Islet of Langerhans (tissue), 1 donor: ENCODE measurements around the gene TMEM259.
"Not testable (repeated sequence)": the region's sequence is repeated elsewhere in the genome, so short reads cannot be mapped to it uniquely, and the experiment has no call there.

Source experiments
- FAIRE-seq: peaks from one replicate; lab custom pipeline; 2011; peaks lifted over from hg19 to GRCh38; lab: Jason Lieb, UNC

The TMEM259 gene

DNA sequence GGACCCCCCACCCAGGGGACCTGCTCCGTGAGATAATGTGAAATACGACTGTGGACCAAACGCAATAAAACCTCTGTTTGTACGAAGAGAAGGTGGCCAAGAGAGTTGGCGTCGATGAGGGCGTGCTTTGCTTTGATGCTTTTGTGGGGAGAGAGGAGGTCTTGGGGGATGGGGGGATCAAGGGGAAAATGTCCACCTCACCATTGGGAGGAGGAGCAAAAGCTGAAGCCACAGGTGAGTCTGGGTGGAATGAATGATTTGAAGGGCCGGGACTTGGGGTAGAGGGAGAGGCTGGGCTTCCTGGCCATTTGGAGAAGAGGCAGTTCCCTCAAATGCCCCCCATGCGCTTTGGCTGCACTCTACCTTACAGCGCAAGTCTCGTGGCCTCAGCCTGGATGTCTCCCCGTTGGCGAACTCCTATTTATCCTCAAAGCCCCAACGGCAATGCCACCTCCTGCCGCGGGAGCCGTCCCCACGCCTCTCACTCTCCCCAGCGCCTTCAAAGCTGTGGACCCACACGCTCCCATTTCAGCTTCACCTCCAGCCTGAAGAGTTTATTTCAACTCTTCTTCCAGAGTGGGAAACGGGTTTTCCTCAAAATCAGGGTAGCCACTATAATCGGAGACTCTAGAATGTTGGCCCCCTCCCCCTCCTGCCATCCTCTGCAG is 18.2 kb upstream of the TMEM259 start:
- no peak for FAIRE-seq

DNA sequence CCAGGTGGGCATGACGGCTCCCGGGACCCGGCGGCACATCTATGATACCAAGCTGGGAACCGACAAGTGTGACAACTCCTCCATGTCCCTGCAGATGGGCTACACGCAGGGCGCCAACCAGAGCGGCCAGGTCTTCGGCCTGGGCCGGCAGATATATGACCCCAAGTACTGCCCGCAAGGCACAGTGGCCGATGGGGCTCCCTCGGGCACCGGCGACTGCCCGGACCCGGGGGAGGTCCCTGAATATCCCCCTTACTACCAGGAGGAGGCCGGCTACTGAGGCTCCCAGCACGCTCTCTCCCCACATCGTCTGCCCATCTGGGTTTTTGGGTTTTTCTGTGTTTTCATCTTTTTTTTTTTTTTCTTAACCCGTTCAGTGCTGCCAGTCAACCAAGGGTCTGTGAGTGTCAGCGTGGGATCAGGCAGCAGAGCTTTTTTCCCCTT is 16.7 kb upstream of the TMEM259 start:
- no peak for FAIRE-seq

DNA sequence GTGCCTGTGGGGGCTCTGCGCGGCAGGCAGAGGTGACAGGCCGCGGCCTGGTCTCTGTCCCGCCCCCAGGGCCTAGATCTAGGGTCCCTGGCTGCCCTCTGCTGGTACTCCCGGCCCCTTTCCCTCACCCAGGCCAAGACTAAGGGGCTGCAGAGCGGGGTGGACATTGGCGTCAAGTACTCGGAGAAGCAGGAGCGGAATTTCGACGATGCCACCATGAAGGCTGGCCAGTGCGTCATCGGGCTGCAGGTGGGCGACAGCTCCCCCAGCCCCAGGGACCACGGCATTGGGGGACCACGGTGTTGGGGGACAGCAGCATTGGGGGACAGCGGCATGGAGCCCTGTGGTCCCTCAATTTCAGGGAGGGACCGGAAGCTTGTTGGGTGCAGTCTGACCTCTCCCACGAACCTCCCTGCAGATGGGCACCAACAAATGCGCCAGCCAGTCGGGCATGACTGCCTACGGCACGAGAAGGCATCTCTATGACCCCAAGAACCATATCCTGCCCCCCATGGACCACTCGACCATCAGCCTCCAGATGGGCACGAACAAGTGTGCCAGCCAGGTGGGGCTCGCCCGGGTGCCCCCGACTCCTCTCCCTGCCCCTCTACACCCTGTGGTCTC is 15.2 kb upstream of the TMEM259 start:
- FAIRE-seq, result no peak

DNA sequence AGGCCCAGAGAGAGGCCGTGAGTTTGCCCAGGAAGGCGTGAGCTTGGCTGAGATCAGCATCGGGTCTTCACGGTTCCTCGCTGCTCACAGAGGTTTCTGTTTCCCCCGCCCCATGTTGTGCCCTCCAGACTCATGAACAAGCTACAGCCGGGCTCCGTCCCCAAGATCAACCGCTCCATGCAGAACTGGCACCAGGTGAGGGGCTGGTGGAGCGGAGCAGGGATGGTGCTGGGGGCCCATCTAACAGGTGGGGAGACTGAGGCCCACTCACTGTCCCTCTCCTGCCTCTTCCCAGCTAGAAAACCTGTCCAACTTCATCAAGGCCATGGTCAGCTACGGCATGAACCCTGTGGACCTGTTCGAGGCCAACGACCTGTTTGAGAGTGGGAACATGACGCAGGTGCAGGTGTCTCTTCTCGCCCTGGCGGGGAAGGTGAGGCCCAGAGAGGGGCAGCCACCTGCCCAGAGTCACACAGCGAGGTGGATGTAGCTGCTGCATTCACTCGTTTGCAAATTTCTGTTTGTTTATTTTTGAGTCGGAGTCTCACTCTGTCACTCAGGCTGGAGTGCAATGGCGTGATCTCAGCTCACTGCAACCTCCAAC is 11.4 kb upstream of the TMEM259 start:
- no peak for FAIRE-seq

DNA sequence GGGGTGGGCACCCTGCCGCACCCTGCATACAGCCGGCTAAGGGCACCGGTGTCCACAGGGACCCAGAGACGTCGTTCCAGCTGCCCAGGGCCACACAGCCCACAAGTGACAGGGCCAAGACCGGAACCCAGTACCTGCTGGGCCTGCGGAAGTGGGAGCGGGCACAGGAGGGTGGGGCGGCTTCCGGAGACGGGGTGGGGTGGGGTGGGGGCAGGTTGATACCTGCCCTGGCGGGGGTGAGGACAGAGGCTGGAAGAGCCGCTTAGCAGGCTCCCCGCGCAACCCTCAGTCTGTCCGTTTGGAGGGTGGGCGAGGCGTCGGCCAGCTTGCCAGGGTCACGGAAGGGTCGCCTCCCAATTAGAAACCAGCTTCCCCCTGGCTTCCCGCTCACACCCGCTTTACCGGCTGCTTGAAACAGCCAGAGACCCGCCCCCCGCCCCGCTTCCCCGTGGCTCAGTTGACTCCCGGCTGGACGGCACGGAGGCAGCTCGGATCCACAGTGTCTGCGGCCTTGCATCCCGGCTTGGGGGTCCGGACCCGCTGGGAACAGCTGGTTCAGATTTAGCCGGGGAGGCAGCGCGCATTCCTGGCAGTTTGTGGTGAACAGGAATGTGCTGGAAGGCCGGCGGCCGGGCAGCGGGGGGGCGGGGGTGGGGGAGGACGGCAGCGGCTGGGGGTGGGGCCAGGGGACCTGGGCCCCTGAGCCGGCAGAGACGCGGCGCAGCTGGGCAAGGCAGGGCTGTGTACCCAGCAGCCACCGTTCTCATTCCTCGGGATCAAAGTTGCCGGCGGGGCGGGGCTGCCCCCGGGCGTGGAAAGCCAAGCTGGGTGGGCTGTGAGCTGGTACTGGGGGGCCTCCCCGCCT is 7.4 kb upstream of the TMEM259 start:
- FAIRE-seq, result no peak

DNA sequence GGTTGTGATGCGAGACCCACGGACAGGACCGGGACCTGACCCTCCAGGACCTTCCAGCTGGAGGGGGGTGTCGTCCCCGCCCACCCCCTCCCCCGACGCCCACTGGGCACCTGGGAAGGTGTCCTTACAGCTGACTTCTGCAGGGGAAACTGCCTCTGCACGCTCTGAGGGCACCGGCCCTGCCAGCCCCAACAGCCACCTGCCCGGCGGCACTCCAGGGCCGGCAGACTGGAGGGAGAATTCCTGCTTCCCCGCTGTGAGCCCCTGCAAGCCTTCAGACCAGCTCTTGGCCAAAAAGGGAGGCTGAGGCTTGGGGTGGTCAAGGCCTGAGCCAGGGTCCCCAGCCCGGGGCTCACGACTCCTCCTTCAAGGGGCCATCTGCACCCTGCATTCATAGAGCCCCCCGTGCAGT is 6.7 kb upstream of the TMEM259 start:
- FAIRE-seq, result no peak

DNA sequence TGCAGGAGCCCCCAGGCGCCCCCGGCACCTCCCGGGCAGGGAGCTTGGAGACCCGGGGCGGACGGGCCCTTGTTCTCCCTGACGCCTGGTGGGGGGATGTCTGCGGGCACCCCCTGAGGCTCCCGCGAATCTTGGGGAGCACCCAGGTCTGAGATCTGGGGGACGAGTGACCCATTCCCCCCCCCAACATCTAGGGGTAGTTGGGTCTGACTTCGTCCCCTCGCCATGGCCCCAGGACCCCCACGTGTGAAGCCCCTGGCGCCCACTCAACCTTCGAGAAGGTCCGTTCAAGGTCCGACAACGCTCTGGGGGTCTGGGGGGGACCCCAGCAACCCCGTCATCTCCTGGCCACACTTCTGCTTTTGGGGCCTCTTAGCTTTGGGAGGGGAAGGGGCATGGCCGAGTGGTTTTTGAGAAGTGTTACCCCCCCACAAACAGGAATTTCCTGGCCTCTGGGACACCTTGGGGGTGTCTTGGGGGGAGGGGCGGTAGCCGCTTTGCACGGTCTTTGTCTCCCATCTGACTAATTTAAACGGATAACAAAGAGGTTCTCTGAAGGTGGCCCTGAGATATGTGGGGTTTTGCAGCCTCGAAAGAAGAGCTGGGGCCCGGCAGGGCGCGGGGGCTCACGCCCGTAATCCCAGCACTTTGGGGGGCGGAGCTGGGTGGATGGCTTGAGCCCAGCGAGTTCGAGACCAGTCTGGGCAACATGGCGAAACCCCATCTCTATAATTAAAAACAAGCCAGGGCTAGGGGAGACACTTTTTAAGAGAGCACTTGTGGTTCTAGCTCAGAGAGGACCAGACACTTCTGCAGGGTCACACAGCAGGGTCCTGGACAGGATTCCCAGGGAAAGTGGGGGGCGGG is 6.1 kb upstream of the TMEM259 start:
- FAIRE-seq, result no peak

DNA sequence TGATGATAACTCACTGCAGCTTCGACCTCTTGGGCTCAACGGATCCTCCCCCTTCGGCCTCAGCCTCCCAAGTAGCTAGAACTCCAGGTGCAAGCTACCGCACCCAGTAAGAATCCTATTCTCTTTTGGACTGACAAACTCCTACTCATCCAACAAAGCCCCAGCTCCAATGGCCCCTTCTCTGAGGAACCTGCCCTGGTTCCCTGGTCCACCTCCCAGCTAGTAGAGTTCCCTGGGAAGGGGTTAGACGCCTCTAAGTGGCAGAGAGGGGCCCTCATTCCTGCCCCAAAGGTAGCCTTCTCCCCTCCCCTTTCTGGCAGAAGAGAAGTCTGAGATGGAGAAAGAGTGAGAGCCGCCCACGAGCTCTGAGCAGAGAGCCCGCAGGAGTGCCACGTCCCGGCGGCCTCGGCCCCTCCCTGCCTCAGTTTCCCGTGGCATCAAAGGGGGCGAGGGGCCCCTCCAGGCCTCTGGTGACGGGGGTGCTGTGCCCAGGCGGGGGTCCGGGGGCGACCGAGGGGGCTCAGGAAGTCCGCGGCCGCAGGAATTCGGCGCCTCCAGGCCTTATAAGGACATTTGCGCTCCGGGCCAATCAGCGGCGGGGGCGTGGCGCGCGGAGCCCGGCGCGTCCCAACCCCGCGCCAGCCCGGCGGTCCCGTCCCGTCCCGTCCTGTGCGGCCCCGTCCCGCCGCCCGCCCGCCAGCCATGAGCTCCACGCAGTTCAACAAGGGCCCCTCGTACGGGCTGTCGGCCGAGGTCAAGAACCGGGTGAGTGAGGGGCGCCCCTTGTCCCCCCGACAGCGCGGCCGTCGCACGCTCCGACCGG is 5.2 kb upstream of the TMEM259 start, which contains the start of gene CNN2:
CNN2 (plus strand) TSS at position 649 of the 823 bp plus-strand sequence; CDS start at position 703, 54 bp downstream.
- no peak for FAIRE-seq

DNA sequence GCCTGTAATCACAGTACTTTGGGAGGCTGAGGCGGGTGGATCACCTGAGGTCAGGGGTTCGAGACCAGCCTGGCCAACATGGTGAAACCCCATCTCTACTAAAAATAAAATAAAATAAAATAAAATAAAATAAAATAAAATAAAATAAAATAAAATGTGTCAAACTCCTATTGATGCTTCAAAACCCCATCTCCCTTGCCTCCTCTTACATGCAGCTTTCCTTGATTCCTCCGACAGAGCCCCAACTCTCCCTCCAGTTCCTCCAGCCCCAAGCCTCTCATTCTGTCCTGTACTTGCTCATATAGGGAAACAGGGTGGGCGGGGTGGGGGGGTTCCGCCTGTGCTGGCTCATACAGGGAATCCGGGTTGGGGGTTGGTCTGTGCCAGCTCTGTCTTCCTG is 4.2 kb upstream of the TMEM259 start:
- not testable (repeated sequence) for FAIRE-seq

DNA sequence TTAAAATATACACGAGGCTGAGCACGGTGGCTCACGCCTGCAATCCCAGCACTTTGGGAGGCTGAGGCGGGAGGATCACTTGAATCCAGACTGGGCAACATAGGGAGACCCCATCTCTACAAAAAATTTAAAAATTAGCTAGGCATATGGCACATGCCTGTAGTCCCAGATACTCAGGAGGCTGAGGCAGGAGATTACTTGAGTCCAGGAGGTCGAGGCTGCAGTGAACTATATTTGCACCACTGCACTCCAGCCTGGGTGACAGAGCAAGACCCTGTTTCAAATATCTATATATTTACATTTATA is 2.9 kb upstream of the TMEM259 start:
- FAIRE-seq, result not testable (repeated sequence)

DNA sequence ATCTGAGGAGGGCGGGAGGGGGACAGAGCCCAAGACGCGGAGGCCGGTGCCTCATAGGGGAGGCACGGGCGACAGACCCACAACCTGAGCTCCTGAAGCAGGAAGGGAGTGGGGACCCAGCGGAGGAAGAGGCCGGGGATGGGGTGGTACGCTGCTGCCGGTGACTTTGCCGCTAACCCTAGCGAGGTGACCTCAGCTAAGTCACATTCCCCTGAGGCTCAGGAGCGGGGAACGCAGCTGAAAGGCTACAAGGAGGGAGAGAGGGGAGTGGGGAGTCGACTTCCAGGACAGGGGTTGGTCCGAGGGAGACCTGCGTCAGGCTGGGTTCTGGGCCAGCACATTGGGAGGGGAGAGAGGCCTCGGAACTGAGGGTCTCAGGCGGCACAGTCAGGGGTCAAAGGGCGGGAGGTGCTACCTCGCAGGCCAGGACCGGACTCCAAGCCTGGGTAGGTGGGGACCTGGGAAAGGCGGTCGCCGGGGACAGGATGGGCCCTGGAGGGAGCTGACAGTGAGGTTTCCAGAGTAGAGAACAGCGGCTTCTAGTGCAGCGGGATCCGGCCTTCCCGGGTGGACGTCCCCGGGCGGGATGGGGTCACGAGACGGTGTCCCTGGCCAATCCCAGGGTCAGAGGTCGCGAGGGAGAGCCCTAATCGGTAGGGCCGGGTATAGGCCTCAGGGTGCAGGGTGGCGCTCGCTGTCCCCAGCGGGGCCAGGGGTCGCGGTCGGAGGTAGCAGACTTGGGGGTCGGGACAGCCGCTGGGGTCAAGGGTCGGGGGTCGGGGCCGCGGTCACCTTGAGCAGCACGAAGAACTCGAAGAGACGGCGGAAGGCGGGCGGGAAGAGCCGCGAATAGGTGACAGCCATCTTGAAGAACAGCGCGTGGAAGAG is 699 bp downstream of the TMEM259 start:
- no peak for FAIRE-seq

DNA sequence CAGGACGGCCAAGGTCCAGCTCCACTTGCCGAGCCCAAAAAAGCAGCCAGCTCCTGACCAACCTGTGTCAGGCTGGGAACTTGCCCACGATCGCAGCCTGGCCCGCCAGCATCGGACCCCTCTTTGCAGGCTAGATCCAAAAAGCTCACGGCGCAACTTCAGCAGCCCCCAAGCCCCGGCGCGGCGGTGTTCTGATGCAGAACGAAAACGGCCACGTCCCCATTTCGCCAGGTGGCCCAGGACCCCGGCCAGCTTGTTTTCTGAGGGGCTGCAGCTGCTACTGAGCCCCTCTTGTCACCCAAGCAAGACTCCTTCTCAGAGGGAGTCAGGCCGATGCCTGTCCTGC is 1.3 kb downstream of the TMEM259 start:
- FAIRE-seq, result no peak

DNA sequence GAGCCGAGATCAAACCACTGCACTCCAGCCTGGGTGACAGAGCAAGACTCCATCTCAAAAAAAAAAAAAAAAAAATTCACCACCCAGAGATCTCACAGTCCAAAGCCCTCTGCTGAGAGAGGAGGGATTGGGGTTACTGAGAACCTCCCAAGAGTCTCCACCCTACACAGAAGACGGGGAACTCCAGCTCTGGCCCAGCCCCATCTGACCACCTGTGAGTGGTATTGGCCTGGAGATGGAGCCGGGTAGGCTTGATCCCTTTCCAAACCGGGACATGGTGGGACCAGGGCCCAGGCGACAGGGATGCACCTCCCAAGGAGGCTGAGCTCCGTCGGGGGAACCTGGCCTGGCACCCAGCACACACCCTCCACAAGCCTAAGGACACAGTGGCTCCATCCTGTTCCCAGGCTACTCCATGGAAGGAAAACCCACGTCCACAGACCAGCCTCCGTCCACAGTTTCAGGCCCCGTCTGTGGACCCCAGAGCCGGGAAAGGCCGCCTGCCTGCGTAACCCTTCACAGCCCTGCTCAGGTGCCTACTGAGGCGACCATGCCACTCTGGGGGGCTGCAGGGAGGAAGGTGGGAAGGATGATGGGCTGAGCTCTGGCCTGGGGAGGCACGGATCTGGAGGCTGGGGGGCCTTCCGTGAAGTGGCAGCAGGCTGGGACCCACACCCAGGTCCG is 1.8 kb downstream of the TMEM259 start:
- no peak for FAIRE-seq

DNA sequence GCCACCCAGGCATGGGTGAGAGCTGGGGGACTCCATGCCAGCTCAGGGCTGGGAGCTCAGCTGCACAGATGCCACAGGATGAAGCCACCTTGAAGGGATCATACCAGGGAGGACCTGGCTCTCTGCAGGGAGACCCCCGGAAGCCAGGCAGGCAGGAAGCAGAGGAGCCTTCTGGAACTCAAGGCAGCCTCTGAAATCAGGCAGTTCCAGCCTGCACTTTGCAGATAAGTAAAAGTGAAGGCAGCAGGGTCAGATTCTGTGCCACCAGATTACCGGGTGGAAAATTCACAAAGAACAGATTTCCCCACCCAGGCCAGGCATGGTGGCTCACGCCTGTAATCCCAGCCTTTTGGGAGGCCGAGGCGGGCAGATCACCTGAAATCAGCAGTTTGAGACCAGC is 2.5 kb downstream of the TMEM259 start:
- FAIRE-seq, result no peak

DNA sequence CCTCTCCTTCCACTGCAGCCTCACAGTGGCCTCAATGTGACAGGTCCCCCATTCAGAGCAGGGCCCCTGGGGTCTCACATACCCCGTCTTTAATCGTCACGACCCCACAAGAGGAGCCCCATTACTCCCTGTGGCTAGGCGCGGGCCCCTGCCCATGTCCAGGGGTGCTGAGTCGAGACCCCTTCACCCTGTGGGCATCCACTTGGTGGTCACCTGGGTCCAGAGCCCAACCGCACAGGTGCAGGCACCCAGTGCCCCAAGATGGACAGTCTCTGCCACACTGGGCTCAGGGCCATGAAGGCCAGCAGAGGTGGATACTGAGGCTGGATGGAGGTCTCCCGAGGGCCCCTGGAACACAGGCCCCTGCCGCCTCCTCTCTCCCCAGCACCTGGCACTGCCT is 3.0 kb downstream of the TMEM259 start:
- FAIRE-seq, result no peak

DNA sequence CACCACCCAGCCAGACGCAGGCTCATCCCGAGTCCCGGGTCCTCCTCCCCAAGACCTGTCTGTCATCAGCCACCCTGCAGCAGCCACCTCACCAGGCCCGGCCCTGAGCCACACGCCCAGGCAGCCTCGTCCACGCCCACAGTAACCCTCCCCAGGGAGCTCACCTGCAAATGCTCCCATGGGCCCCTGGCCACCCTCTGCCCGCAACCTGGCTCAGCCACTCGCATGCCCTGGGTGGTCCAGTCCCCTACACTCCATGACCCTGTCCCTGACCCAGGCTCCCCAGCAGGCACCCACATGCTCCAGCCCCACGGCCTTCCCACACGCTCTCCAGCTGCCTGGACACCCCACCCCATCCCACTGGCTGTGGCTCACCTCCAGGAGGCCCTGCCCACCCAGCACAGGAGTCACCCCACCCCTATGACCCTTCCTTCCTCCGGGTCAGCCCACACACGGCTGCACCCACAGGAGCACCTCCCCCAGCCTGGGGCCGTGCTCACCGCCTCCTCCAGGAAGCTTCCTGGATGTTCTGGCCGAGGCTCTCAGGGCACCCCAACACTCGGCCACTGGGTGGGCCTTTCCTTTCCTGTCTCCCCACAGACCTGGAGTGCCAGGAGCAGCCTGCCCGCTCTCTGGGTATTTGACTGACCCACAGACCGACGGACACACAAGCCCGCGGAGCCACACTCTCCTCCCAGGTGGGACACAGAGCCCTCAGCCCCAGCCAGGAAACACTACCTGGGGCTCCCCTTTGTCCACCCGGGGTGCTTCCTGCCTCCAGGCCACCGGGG is 3.6 kb downstream of the TMEM259 start:
- no peak for FAIRE-seq

DNA sequence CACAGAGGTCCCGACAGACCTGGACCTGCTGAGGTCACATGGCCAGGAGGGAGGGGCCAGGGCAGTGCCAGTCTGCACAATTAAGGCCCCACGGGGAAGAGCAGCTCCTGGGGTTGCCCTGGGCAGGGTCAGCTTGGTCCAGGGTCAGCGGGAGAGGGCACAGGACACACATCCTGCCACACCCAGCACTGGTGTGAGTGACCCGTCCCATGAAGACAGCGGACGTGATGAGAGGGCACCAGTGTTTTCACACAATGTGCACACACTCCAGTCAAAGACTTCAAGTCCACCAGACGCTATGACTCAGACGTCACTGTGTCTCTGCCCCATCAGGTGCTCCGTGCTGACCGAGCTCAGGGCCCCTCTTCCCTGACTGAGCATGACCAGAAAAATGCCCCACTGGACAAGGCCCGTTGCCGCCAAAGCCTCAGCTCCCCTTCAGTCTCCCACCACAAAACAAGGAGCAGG is 4.2 kb downstream of the TMEM259 start:
- no peak for FAIRE-seq
